ENCODE results near the gene GRAMD2A. TPM values are rescaled to one million over a fixed set of nuclear protein-coding genes. Genes with fewer than 3 reads are reported as not detected.
A peak's percentile ranks its signal among the peaks of the same experiment; 100 is the strongest.

The GRAMD2A gene
- total RNA-seq, 4 donors from 2014 or later: 0.41 to 1.4 TPM; not detected in 2

DNA sequence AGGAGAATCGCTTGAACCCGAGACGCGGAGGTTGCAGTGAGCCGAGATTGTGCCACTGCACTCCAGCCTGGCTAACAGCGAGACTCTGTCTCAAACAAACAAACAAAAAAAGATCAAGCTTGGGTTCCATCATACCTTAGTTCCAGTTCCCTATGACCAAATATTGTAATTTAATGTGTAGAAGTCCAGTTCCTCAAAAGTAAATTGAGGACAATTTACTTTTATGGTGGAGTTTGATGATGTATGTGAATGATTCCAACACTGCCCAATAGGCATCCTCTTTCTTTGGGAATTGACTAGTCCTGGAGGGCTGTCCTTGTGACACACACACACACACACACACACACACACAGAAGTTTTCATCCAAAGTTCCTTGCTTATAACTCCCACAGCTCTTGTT lies 36.2 kb upstream of the GRAMD2A start:
- intact Hi-C loops (cut with DNase I; ENCODE audit: low total_unique reads): no loop called here
- in situ Hi-C loops (cut with MboI; ENCODE audit: low pct_ligation_motif_present in 1 of 4, low pct_unique_long_range_greater_than_20kb in 1 of 4, low sequenced_read_pairs in 3 of 4): no loop called here
- DNase-seq: no peak
- 92% methylated on average over 6 of the region's 6 CpGs; no CpG with 5 or more reads in 1 of the 2 donors for WGBS, 2 donors (ENCODE audit: low coverage in 1 of 2)
- H3K9me3 ChIP-seq: no peaks in the 10 kb centered on the region
- no peak overlapping the region for H3K27ac ChIP-seq
- no peak overlapping the region for H3K4me3 ChIP-seq
- peaks cover 14 to 33% (median 32%) of the 10 kb centered on the region in 4 donors for H3K4me1 ChIP-seq
- no peak for TF ChIP-seq POLR2AphosphoS5 (IDR thresholded peaks at IDR 0.05)
- TF ChIP-seq EP300 (IDR thresholded peaks at IDR 0.05; ENCODE audit: low read depth): no peak
- TF ChIP-seq, protein P1, sequence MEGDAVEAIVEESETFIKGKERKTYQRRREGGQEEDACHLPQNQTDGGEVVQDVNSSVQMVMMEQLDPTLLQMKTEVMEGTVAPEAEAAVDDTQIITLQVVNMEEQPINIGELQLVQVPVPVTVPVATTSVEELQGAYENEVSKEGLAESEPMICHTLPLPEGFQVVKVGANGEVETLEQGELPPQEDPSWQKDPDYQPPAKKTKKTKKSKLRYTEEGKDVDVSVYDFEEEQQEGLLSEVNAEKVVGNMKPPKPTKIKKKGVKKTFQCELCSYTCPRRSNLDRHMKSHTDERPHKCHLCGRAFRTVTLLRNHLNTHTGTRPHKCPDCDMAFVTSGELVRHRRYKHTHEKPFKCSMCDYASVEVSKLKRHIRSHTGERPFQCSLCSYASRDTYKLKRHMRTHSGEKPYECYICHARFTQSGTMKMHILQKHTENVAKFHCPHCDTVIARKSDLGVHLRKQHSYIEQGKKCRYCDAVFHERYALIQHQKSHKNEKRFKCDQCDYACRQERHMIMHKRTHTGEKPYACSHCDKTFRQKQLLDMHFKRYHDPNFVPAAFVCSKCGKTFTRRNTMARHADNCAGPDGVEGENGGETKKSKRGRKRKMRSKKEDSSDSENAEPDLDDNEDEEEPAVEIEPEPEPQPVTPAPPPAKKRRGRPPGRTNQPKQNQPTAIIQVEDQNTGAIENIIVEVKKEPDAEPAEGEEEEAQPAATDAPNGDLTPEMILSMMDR (IDR thresholded peaks at IDR 0.05): no peak
- TF ChIP-seq POLR2A (IDR thresholded peaks at IDR 0.05): no peak
- H3K27me3 ChIP-seq: no peaks in the 10 kb centered on the region
- no peaks in the 10 kb centered on the region for H3K36me3 ChIP-seq

DNA sequence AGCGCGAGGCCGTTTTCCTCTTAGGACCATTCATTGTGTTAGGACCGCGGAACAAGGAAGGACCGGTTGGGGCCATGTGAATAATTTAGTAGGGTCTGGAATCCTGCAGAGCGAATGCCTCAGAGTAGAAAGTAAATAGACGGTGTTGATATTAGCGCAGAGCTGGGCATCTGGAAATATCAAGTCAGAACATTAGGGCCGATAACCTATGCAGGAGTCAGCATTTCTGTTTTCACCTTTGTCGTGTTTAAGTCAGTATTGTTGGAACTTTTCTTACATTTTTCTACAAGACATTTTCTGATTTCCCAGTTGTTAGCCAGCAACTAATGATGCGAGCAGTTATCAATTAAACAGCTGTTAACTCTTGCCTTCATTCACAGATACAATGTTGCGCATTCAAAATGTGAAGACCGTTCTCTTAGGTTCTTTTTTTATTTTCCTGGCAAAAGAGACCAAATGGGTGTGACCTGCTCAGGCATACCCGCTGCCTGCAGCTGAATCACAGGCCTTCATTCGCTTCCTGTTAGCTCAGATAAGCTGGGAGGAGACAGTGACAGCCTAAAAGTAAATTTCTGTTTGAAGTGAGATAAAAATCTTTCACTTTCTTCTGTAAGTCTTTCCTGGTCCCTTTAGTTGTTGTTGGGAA lies 34.4 kb upstream of the GRAMD2A start:
- peak overlapping the region; percentile 39 to 93 (median 80) for H3K4me3 ChIP-seq
- in situ Hi-C loops (cut with MboI; ENCODE audit: low pct_ligation_motif_present in 1 of 4, low pct_unique_long_range_greater_than_20kb in 1 of 4, low sequenced_read_pairs in 3 of 4) (no loop called here), intact Hi-C loops (cut with DNase I; ENCODE audit: low total_unique reads) (loop anchor here (2.0 kb wide), 1 partner anchor 41 kb away; the partner anchor contains the start of gene PARP6)
- H3K27ac ChIP-seq: peak overlapping the region; percentile 92 to 99 (median 97)
- peak; percentile 59 for DNase-seq
- no peaks in the 10 kb centered on the region for H3K9me3 ChIP-seq
- TF ChIP-seq POLR2AphosphoS5 (IDR thresholded peaks at IDR 0.05) (no peak), EP300 (IDR thresholded peaks at IDR 0.05; ENCODE audit: low read depth) (no peak), POLR2A (IDR thresholded peaks at IDR 0.05) (no peak)
- TF ChIP-seq, protein P1 (IDR thresholded peaks at IDR 0.05): no peak
- WGBS, 2 donors (ENCODE audit: low coverage in 1 of 2): 2 to 3% methylated on average over 8 to 16 of the region's 16 CpGs
- H3K27me3 ChIP-seq: no peaks in the 10 kb centered on the region
- H3K4me1 ChIP-seq: peaks cover 19 to 40% (median 38%) of the 10 kb centered on the region in 4 donors
- H3K36me3 ChIP-seq: no peaks in the 10 kb centered on the region

DNA sequence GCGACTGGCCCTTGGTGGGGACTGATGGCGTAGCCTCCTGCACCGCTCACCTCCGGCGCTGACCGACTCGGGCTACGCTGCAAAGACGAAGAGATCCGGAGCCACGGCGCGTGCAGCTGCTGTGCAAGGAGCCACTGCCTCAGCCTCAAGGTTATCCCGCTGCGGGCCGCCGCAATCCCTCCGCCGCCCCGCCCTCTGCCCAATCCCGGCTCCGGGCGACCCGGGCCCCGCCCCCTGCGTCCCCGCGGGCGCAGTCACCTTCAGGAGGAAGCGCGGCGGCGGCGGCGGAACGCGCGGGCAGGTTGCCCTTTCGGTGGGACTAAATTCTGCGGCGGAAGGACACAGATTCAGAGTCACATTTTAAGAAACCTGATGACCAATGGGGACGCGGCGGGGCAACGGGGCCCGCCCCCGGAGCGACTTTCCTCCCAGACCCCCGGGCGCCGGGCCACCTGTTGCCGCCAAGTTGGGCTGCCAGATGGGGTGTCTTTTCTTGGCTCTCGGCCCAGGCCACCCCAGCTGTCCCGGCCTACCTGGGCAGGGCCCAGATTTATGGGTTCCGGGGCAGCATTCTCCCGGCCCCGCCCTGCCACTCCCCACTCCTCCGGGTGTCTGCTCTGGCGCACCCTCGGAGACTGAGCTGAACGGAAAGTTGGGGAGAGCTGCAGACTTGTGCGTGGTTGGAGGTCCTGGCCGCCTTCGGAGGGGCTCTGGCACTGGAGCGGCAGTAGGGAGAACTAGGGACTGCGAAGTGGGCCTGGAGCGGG lies 33.7 kb upstream of the GRAMD2A start, which contains the start of gene PKM:
PKM (minus strand) TSS at position 125 of the 767 bp plus-strand sequence. CDS start 12,093 bp downstream, outside the sequence.
- peak within 1 kb of the TSS; percentile 92 to 99 (median 97) for H3K27ac ChIP-seq
- H3K27me3 ChIP-seq: no peaks in the 10 kb centered on the region
- H3K4me3 ChIP-seq: peak within 1 kb of the TSS; percentile 39 to 93 (median 80)
- in situ Hi-C loops (cut with MboI; ENCODE audit: low pct_ligation_motif_present in 1 of 4, low pct_unique_long_range_greater_than_20kb in 1 of 4, low sequenced_read_pairs in 3 of 4): no loop called here
- DNase-seq: peak; percentile 98
- intact Hi-C loops (cut with DNase I; ENCODE audit: low total_unique reads): loop anchor here (2.0 kb wide), 1 partner anchor 42 kb away; the partner anchor contains the start of gene PARP6
- 0% methylated on average over 2 to 24 of the region's 67 CpGs for WGBS, 2 donors (ENCODE audit: low coverage in 1 of 2)
- no peaks in the 10 kb centered on the region for H3K36me3 ChIP-seq
- H3K4me1 ChIP-seq: peaks cover 22 to 46% (median 43%) of the 10 kb centered on the region in 4 donors
- no peaks in the 10 kb centered on the region for H3K9me3 ChIP-seq
- TF ChIP-seq POLR2A (IDR thresholded peaks at IDR 0.05) (peak; percentile 98), POLR2AphosphoS5 (IDR thresholded peaks at IDR 0.05) (peak; percentile 97 to 99 (median 98)), EP300 (IDR thresholded peaks at IDR 0.05; ENCODE audit: low read depth) (peak; percentile 42)
- TF ChIP-seq, protein P1 (IDR thresholded peaks at IDR 0.05): no peak

Measured in transverse colon (tissue), 4 donors.